ENCODE results near the gene PKD2. TPM values are rescaled to one million over a fixed set of nuclear protein-coding genes. Genes with fewer than 3 reads are reported as not detected.

PKD2 gene
- polyA plus RNA-seq, 1 donor from 2014 or later, result 54.8 TPM

GRCh38 chr4:88077911-88078524, 70.6 kb downstream of the PKD2 start:
- Histone ChIP-seq H3K79me2 (replicated peaks; ENCODE audit: insufficient read depth, low read length) (no peaks in the 10 kb centered on the region), H3K4me2 (ENCODE audit: low read length) (no peak overlapping the region), H3K9me2 (ENCODE audit: insufficient read depth, low read length) (no peaks in the 10 kb centered on the region), H3F3A (ENCODE audit: insufficient read depth, low read length, poor library complexity, severe bottlenecking) (no peaks in the 10 kb centered on the region), H3K27me3 (ENCODE audit: insufficient read depth, low read depth, low read length) (no peaks in the 10 kb centered on the region), H3K4me3 (ENCODE audit: low read length) (no peak overlapping the region), H3K9me3 (ENCODE audit: low read length) (no peaks in the 10 kb centered on the region), H2AFZ (ENCODE audit: low read depth, low read length) (no peak overlapping the region), H3K36me3 (ENCODE audit: insufficient read depth, low read length) (peaks cover 6% of the 10 kb centered on the region), H3K27ac (ENCODE audit: low read length) (no peak overlapping the region), H3K9ac (ENCODE audit: low read length) (no peak overlapping the region), H4K20me1 (ENCODE audit: insufficient read depth) (no peaks in the 10 kb centered on the region)
- TF ChIP-seq TAF1 (IDR thresholded peaks at IDR 0.05; ENCODE audit: low read depth), result no peak
- TF ChIP-seq REST (IDR thresholded peaks at IDR 0.05; ENCODE audit: borderline replicate concordance), result no peak
- TF ChIP-seq EZH2 (IDR thresholded peaks at IDR 0.05; ENCODE audit: borderline replicate concordance, insufficient read depth, low read length, poor library complexity, severe bottlenecking), result no peak
- TF ChIP-seq CTCF (IDR thresholded peaks at IDR 0.05; ENCODE audit: poor library complexity, severe bottlenecking), result no peak
- TF ChIP-seq EP300 (conservative IDR thresholded peaks at IDR 0.05; ENCODE audit: poor library complexity, severe bottlenecking), result no peak
- no peak for TF ChIP-seq SMC3 (conservative IDR thresholded peaks at IDR 0.05; ENCODE audit: poor library complexity)
- TF ChIP-seq MXI1 (conservative IDR thresholded peaks at IDR 0.05; ENCODE audit: poor library complexity, severe bottlenecking), result no peak
- TF ChIP-seq RAD21 (conservative IDR thresholded peaks at IDR 0.05), result no peak
- TF ChIP-seq POLR2AphosphoS5 (IDR thresholded peaks at IDR 0.05), result no peak

- no peak overlapping the region for H2AFZ ChIP-seq (ENCODE audit: low read depth, low read length)
- no peaks in the 10 kb centered on the region for H3K79me2 ChIP-seq (replicated peaks; ENCODE audit: insufficient read depth, low read length)
- H4K20me1 ChIP-seq (ENCODE audit: insufficient read depth), result no peaks in the 10 kb centered on the region
- TF ChIP-seq MXI1 (conservative IDR thresholded peaks at IDR 0.05; ENCODE audit: poor library complexity, severe bottlenecking) (no peak), POLR2AphosphoS5 (IDR thresholded peaks at IDR 0.05) (no peak), TAF1 (IDR thresholded peaks at IDR 0.05; ENCODE audit: low read depth) (no peak), CTCF (IDR thresholded peaks at IDR 0.05; ENCODE audit: poor library complexity, severe bottlenecking) (no peak), EZH2 (IDR thresholded peaks at IDR 0.05; ENCODE audit: borderline replicate concordance, insufficient read depth, low read length, poor library complexity, severe bottlenecking) (no peak), SMC3 (conservative IDR thresholded peaks at IDR 0.05; ENCODE audit: poor library complexity) (no peak), RAD21 (conservative IDR thresholded peaks at IDR 0.05) (no peak), EP300 (conservative IDR thresholded peaks at IDR 0.05; ENCODE audit: poor library complexity, severe bottlenecking) (no peak), REST (IDR thresholded peaks at IDR 0.05; ENCODE audit: borderline replicate concordance) (no peak)
- H3K27me3 ChIP-seq (ENCODE audit: insufficient read depth, low read depth, low read length), result no peaks in the 10 kb centered on the region
- no peak overlapping the region for H3K4me2 ChIP-seq (ENCODE audit: low read length)
- no peaks in the 10 kb centered on the region for H3F3A ChIP-seq (ENCODE audit: insufficient read depth, low read length, poor library complexity, severe bottlenecking)
- no peaks in the 10 kb centered on the region for H3K9me2 ChIP-seq (ENCODE audit: insufficient read depth, low read length)
- H3K27ac ChIP-seq (ENCODE audit: low read length), result no peak overlapping the region
- no peaks in the 10 kb centered on the region for H3K9me3 ChIP-seq (ENCODE audit: low read length)
- H3K36me3 ChIP-seq (ENCODE audit: insufficient read depth, low read length), result peaks cover 6% of the 10 kb centered on the region
- no peak overlapping the region for H3K4me3 ChIP-seq (ENCODE audit: low read length)
- no peak overlapping the region for H3K9ac ChIP-seq (ENCODE audit: low read length)
Measured at GRCh38 chr4:88078579-88078978, 71.1 kb downstream of the PKD2 start.

All from neural cell (in vitro differentiated cells).